PC-3 (cell line): ENCODE results near the gene NOC2L. TPM values are rescaled to one million over a fixed set of nuclear protein-coding genes. Genes with fewer than 3 reads are reported as not detected.
A peak's percentile ranks its signal among the peaks of the same experiment; 100 is the strongest.

Experiments used
- ATAC-seq: fragments of 200-7000 bp; cut with Tn5 transposase; 2 replicates; pipeline ENCODE4 v1.9.1; 2020; ENCODE audit warnings: mild to moderate bottlenecking, moderate library complexity
- BruUV-seq: library from RNA; stranded (reverse); fragments of 400-500 nt; replicated peaks from 2 replicates; lab custom pipeline; 2021; lab: Mats Ljungman, UMichigan
- CTCF ChIA-PET: fragments of 300-600 bp; sonication (Branson Sonifier 250); formaldehyde crosslinking; loops from one replicate; lab custom pipeline; 2022; ENCODE audit warnings: antibody characterized with exemption; lab: Charles Lee
- POLR2A ChIA-PET: fragments of 300-600 bp; sonication (Branson Sonifier 250); formaldehyde crosslinking; loops from one replicate; lab custom pipeline; 2022; ENCODE audit warnings: antibody characterized with exemption; ENCODE audit not compliant: unreplicated experiment; lab: Charles Lee
- DNase-seq: peaks from one replicate; pipeline ENCODE4 v3.0.0-alpha.2; 2015
- H2AFZ ChIP-seq: fragments of 300-600 bp; sonication (generic); 2 replicates; pipeline ENCODE4 v1.6.0; 2016; ENCODE audit warnings: antibody characterized with exemption, low read length
- H3F3A ChIP-seq: fragments of 300-600 bp; sonication (generic); one replicate; pipeline ENCODE4 v1.6.0; 2017; ENCODE audit warnings: antibody characterized with exemption, low read length, control low read depth, mild to moderate bottlenecking; ENCODE audit not compliant: unreplicated experiment
- H3K27ac ChIP-seq: fragments of 300-600 bp; sonication (generic); 2 replicates; pipeline ENCODE4 v1.5.1; 2016; ENCODE audit warnings: mild to moderate bottlenecking, low read length
- H3K27me3 ChIP-seq: fragments of 300-600 bp; sonication (generic); 2 replicates; pipeline ENCODE4 v1.6.1; 2016; ENCODE audit warnings: low read length, mixed read lengths
- H3K36me3 ChIP-seq: fragments of 300-600 bp; sonication (generic); 2 replicates; pipeline ENCODE4 v1.6.1; 2016; ENCODE audit warnings: low read depth, mixed run types, low read length, mixed read lengths
- H3K4me1 ChIP-seq: fragments of 300-600 bp; sonication (generic); 2 replicates; pipeline ENCODE4 v1.5.1; 2016; ENCODE audit warnings: low read length; ENCODE audit not compliant: insufficient read depth
- H3K4me2 ChIP-seq: fragments of 300-600 bp; sonication (generic); 2 replicates; pipeline ENCODE4 v1.6.0; 2016; ENCODE audit warnings: low read length
- H3K4me3 ChIP-seq: fragments of 300-600 bp; sonication (generic); 2 replicates; pipeline ENCODE4 v1.5.1; 2016; ENCODE audit warnings: mild to moderate bottlenecking, low read length, mixed read lengths
- H3K79me2 ChIP-seq: fragments of 300-600 bp; sonication (generic); 2 replicates; pipeline ENCODE4 v1.6.1; 2017; ENCODE audit warnings: low read length, mixed read lengths
- H3K9ac ChIP-seq: fragments of 300-600 bp; sonication (generic); 2 replicates; pipeline ENCODE4 v1.6.0; 2016; ENCODE audit warnings: mild to moderate bottlenecking, low read length
- H3K9me2 ChIP-seq: fragments of 300-600 bp; sonication (generic); replicated peaks from 2 replicates; pipeline ENCODE4 v1.6.1; 2016; ENCODE audit warnings: mixed run types, low read length, mixed read lengths
- H3K9me3 ChIP-seq: fragments of 300-600 bp; sonication (generic); 2 replicates; pipeline ENCODE4 v1.6.1; 2016; ENCODE audit warnings: low read length, mixed read lengths
- H4K20me1 ChIP-seq: fragments of 300-600 bp; sonication (generic); 2 replicates; pipeline ENCODE4 v1.6.1; 2016; ENCODE audit warnings: low read length, mixed read lengths
- CTCF ChIP-seq: fragments of 300-600 bp; sonication (generic); conservative IDR thresholded peaks from 2 replicates; pipeline ENCODE4 v1.5.1; 2017; ENCODE audit warnings: antibody characterized with exemption, low read depth, mild to moderate bottlenecking, low read length
- EZH2 ChIP-seq: fragments of 300-600 bp; sonication (generic); IDR thresholded peaks from one replicate; pipeline ENCODE4 v1.6.1; 2017; ENCODE audit warnings: antibody characterized with exemption, mild to moderate bottlenecking, low read length; ENCODE audit not compliant: unreplicated experiment
- EZH2phosphoT487 ChIP-seq: fragments of 300-600 bp; sonication (generic); IDR thresholded peaks from 2 replicates; pipeline ENCODE4 v1.6.1; 2018; ENCODE audit warnings: mild to moderate bottlenecking, antibody characterized with exemption, low read length, borderline replicate concordance
- intact Hi-C: fragments of 100-400 bp; cut with micrococcal nuclease; formaldehyde crosslinking; loops from 2 replicates; pipeline ENCODE4 v1.9.0; 2023
- total RNA-seq: library from RNA; depleted of rRNA; stranded (reverse); fragments of >200 nt; gene quantifications from 2 replicates; pipeline ENCODE4 v1.2.3, GENCODE V29; 2014

NOC2L gene
- total RNA-seq, 1 experiment from 2014 or later = 262 TPM

DNA sequence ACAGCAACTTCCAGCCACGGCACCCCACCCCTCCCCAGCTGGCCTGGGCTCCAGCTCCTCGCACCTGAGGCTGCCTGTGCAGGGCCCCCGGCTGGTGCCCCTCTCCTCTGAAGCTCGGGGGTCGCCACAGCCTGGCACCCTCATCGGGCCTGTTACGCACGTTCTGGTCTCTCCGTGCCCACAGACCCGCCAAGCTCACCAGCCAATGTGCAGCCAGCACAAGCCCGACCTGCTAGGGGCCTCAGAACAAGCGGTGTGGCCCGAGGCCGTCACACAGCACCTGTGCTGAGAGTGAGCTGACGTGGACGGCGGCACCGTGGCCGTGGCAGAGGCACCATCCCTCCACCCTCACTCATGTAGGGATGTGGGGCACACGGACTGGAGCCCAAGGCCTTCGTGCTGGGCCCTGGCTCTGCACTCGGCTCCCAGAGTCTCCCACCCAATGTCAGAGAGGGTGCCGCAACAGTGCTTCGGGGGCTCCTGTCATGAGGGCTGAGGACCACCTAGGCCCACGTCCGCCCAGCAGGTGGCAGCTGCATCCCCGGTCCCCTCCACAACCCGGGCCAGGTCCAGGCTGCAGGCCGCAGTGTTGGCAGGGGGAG is 39.7 kb downstream of the NOC2L start:
- ATAC-seq (no peak), DNase-seq (no peak)
- no peaks in the 10 kb centered on the region for H3K9me3 ChIP-seq
- no peak overlapping the region for H3K27ac ChIP-seq
- H2AFZ ChIP-seq = no peak overlapping the region
- H3K36me3 ChIP-seq = no peaks in the 10 kb centered on the region
- no peak overlapping the region for H3K9ac ChIP-seq
- BruUV-seq = no TSS peak
- H3K9me2 ChIP-seq = no peaks in the 10 kb centered on the region
- intact Hi-C loops = no loop called here
- H3K4me1 ChIP-seq = peaks cover 5% of the 10 kb centered on the region
- no peak overlapping the region for H3K4me3 ChIP-seq
- H3F3A ChIP-seq = no peaks in the 10 kb centered on the region
- H3K79me2 ChIP-seq = no peaks in the 10 kb centered on the region
- POLR2A ChIA-PET = no interaction called here
- CTCF ChIA-PET = no interaction called here
- no peak overlapping the region for H3K4me2 ChIP-seq
- H4K20me1 ChIP-seq = no peaks in the 10 kb centered on the region
- H3K27me3 ChIP-seq = peaks cover 79% of the 10 kb centered on the region
- TF ChIP-seq EZH2 (no peak), CTCF (peak; percentile 32; the same call in 1 of the 2 replicates)

DNA sequence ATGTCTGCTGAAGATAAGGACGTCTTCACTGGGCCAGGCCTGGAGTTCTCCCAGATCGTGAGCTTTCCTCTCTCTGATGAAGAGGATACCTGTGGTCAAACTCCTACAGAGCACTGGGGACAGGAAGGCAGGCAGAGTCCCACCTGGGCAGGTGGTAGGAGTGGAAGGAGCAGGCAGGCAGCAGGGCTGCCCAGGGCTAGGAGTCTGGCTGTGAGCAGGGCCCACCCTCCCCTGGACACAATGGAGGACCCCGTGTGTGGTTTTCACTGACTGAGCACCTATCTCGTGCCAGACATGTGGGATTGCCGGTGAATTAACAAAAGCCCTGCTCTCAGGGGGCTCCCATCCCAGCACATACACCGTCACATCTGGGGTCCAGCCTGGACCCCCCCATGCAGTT is 40.2 kb downstream of the NOC2L start:
- no peaks in the 10 kb centered on the region for H3K79me2 ChIP-seq
- intact Hi-C loops = no loop called here
- BruUV-seq = no TSS peak
- ATAC-seq (no peak), DNase-seq (no peak)
- no peak overlapping the region for H3K9ac ChIP-seq
- CTCF ChIA-PET = no interaction called here
- no peaks in the 10 kb centered on the region for H3F3A ChIP-seq
- H3K36me3 ChIP-seq = no peaks in the 10 kb centered on the region
- no peaks in the 10 kb centered on the region for H4K20me1 ChIP-seq
- H3K4me1 ChIP-seq = peaks cover 5% of the 10 kb centered on the region
- H2AFZ ChIP-seq = no peak overlapping the region
- H3K27ac ChIP-seq = no peak overlapping the region
- no peaks in the 10 kb centered on the region for H3K9me3 ChIP-seq
- no peak overlapping the region for H3K4me2 ChIP-seq
- H3K9me2 ChIP-seq = no peaks in the 10 kb centered on the region
- POLR2A ChIA-PET = no interaction called here
- H3K27me3 ChIP-seq = peaks cover 79% of the 10 kb centered on the region
- no peak overlapping the region for H3K4me3 ChIP-seq
- TF ChIP-seq EZH2 (no peak), CTCF (no peak), EZH2phosphoT487 (no peak)

- Histone ChIP-seq H3K27ac (no peak overlapping the region), H3K4me1 (peaks cover 3% of the 10 kb centered on the region), H2AFZ (no peak overlapping the region), H3K4me2 (no peak overlapping the region), H3K36me3 (no peaks in the 10 kb centered on the region), H3K27me3 (peaks cover 77% of the 10 kb centered on the region), H4K20me1 (no peaks in the 10 kb centered on the region), H3K9me2 (no peaks in the 10 kb centered on the region), H3K9ac (no peak overlapping the region), H3K4me3 (no peak overlapping the region), H3K9me3 (no peaks in the 10 kb centered on the region), H3K79me2 (no peaks in the 10 kb centered on the region), H3F3A (no peaks in the 10 kb centered on the region)
- TF ChIP-seq CTCF (no peak), EZH2 (no peak), EZH2phosphoT487 (no peak)
- ChIA-PET CTCF (no interaction called here), POLR2A (no interaction called here)
- DNase-seq (no peak), ATAC-seq (no peak)
- BruUV-seq = no TSS peak
- intact Hi-C loops = no loop called here
Measured at GRCh38 chr1:918353-918752, 40.7 kb downstream of the NOC2L start.
